ENCODE results near the gene NHSL2. TPM values are rescaled to one million over a fixed set of nuclear protein-coding genes. Genes with fewer than 3 reads are reported as not detected.

NHSL2 gene
- total and polyA plus RNA-seq, 2 experiments from 2014 or later = 4.7 to 9.5 TPM

DNA sequence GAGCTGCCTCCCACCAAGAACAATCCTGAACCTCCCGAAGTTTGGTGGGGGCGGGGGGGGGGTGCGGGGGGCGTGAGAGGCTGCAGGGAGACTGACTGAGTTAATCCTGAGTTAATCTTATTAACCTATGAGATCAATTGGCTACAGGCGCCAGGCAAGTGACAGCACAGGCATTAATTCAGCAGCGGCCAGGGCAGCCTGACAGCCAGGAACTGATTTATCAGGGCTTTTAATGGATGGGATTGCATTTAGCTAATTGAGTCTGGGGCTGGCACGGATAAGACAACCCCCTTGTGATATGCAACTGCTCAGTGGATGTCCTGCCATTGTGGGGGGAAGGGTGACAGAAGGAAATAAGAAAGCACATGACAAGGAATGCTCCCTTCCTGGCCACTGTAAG is 204.7 kb downstream of the NHSL2 start (continued):
- TF ChIP-seq CREB1 (CRISPR knock-in tag; IDR thresholded peaks at IDR 0.05; ENCODE audit: low read depth) = no peak
- TF ChIP-seq, protein P1, sequence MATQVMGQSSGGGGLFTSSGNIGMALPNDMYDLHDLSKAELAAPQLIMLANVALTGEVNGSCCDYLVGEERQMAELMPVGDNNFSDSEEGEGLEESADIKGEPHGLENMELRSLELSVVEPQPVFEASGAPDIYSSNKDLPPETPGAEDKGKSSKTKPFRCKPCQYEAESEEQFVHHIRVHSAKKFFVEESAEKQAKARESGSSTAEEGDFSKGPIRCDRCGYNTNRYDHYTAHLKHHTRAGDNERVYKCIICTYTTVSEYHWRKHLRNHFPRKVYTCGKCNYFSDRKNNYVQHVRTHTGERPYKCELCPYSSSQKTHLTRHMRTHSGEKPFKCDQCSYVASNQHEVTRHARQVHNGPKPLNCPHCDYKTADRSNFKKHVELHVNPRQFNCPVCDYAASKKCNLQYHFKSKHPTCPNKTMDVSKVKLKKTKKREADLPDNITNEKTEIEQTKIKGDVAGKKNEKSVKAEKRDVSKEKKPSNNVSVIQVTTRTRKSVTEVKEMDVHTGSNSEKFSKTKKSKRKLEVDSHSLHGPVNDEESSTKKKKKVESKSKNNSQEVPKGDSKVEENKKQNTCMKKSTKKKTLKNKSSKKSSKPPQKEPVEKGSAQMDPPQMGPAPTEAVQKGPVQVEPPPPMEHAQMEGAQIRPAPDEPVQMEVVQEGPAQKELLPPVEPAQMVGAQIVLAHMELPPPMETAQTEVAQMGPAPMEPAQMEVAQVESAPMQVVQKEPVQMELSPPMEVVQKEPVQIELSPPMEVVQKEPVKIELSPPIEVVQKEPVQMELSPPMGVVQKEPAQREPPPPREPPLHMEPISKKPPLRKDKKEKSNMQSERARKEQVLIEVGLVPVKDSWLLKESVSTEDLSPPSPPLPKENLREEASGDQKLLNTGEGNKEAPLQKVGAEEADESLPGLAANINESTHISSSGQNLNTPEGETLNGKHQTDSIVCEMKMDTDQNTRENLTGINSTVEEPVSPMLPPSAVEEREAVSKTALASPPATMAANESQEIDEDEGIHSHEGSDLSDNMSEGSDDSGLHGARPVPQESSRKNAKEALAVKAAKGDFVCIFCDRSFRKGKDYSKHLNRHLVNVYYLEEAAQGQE (IDR thresholded peaks at IDR 0.05; ENCODE audit: unreplicated experiment) = no peak

DNA sequence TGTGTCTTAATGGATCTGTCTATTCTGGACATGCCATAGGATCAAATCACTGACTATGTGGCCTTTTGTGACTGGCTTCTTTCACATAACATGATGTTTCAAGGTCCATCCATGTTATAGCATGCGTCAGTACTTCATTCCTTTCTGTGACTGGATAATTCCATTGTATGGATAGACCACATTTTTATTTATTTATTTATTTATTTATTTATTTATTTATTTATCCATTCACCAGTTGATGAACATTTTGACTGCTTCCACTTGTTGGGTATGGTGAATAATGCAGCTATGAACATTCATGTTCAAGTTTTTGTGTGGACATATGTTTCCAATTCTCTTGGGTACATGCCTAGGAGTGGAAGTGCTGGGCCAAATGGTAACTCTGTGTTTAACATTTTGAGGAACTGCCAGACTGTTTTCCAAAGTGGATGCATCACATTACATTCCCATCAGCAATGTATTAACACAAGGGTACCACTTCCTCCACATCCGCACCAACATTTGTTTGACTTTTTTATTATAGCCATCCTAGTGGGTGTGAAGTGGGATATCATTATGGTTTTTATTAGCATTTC is 207.1 kb downstream of the NHSL2 start:
- Histone ChIP-seq H3K9me2 (ENCODE audit: insufficient read depth) (no peaks in the 10 kb centered on the region), H3K36me3 (ENCODE audit: insufficient read depth) (no peaks in the 10 kb centered on the region), H4K20me1 (replicated peaks; ENCODE audit: insufficient read depth) (no peaks in the 10 kb centered on the region), H3K79me2 (replicated peaks; ENCODE audit: insufficient read depth) (no peaks in the 10 kb centered on the region), H3K4me2 (no peak overlapping the region), H3K4me3 (no peak overlapping the region), H3K4me1 (ENCODE audit: insufficient read depth) (no peaks in the 10 kb centered on the region), H3K27me3 (ENCODE audit: insufficient read depth) (no peaks in the 10 kb centered on the region), H3K27ac (ENCODE audit: low read depth) (no peak overlapping the region), H2AFZ (no peak overlapping the region), H3F3A (replicated peaks; ENCODE audit: low read depth) (no peaks in the 10 kb centered on the region)
- Mint-ChIP-seq H3K4me1 (peaks cover 24% of the 10 kb centered on the region), H3K36me3 (ENCODE audit: low read depth) (no peaks in the 10 kb centered on the region), H3K27ac (no peak overlapping the region), H3K27me3 (ENCODE audit: insufficient read depth, low read depth, poor library complexity) (peaks cover 2% of the 10 kb centered on the region), H3K4me3 (no peak overlapping the region), H3K9me3 (no peaks in the 10 kb centered on the region; the same call in 2 of the 3 replicates)
- DNase-seq (ENCODE audit: low spot score) = no peak
- no peak for ATAC-seq
- TF ChIP-seq JUNB (IDR thresholded peaks at IDR 0.05; ENCODE audit: unreplicated experiment) = no peak

DNA sequence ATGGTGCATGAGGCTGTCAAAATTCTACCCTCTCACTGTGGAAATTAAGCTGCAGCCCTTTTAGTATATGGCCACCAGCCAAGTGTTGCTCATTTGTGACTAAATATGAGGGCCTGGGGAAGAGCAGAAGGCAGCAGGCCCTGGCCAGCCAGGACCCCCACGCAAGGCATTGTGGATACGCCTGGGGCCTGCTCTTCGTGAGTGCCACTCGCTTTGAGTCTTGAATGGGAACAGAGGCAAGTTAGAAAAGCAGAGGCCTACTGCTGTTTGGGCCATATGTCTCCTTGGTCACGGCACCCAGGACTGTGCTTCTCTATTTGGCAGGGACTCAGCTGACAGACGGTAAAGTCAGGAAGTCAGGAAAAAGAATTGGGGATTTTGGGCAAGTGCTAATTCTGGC is 210.2 kb downstream of the NHSL2 start:
- Histone ChIP-seq H4K20me1 (replicated peaks; ENCODE audit: insufficient read depth) (no peaks in the 10 kb centered on the region), H3K27ac (ENCODE audit: low read depth) (no peak overlapping the region), H3K36me3 (ENCODE audit: insufficient read depth) (no peaks in the 10 kb centered on the region), H3K4me2 (no peak overlapping the region), H3F3A (replicated peaks; ENCODE audit: low read depth) (no peaks in the 10 kb centered on the region), H3K9me2 (ENCODE audit: insufficient read depth) (no peaks in the 10 kb centered on the region), H3K4me1 (ENCODE audit: insufficient read depth) (no peaks in the 10 kb centered on the region; the same call in none of the 2 replicates), H2AFZ (no peak overlapping the region), H3K27me3 (ENCODE audit: insufficient read depth) (no peaks in the 10 kb centered on the region), H3K4me3 (no peak overlapping the region), H3K79me2 (replicated peaks; ENCODE audit: insufficient read depth) (no peaks in the 10 kb centered on the region)
- Mint-ChIP-seq H3K36me3 (ENCODE audit: low read depth) (peaks cover 4% of the 10 kb centered on the region; the same call in 1 of the 3 replicates), H3K27ac (no peak overlapping the region), H3K9me3 (no peaks in the 10 kb centered on the region; the same call in 2 of the 3 replicates), H3K4me1 (peaks cover 33% of the 10 kb centered on the region), H3K27me3 (ENCODE audit: insufficient read depth, low read depth, poor library complexity) (peaks cover 2% of the 10 kb centered on the region), H3K4me3 (no peak overlapping the region)
- no peak for DNase-seq (ENCODE audit: low spot score)
- ATAC-seq = no peak
- TF ChIP-seq NANOG (IDR thresholded peaks at IDR 0.05; ENCODE audit: borderline replicate concordance) (no peak), CTCF (conservative IDR thresholded peaks at IDR 0.05; ENCODE audit: low read depth in 2 of 2) (no peak), EZH2 (IDR thresholded peaks at IDR 0.05; ENCODE audit: low read depth, unreplicated experiment) (no peak), ZNF114 (CRISPR knock-in tag; IDR thresholded peaks at IDR 0.05) (no peak), POLR2AphosphoS5 (IDR thresholded peaks at IDR 0.05; ENCODE audit: low read depth) (no peak), ZNF331 (CRISPR knock-in tag; IDR thresholded peaks at IDR 0.05; ENCODE audit: low read depth) (no peak), JUNB (IDR thresholded peaks at IDR 0.05; ENCODE audit: unreplicated experiment) (no peak), EZH2phosphoT487 (IDR thresholded peaks at IDR 0.05; ENCODE audit: unreplicated experiment) (no peak), STAT1 (IDR thresholded peaks at IDR 0.05; ENCODE audit: unreplicated experiment) (no peak)
- TF ChIP-seq, protein P1 (IDR thresholded peaks at IDR 0.05; ENCODE audit: unreplicated experiment) = no peak
- TF ChIP-seq, protein P2, sequence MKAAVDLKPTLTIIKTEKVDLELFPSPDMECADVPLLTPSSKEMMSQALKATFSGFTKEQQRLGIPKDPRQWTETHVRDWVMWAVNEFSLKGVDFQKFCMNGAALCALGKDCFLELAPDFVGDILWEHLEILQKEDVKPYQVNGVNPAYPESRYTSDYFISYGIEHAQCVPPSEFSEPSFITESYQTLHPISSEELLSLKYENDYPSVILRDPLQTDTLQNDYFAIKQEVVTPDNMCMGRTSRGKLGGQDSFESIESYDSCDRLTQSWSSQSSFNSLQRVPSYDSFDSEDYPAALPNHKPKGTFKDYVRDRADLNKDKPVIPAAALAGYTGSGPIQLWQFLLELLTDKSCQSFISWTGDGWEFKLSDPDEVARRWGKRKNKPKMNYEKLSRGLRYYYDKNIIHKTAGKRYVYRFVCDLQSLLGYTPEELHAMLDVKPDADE (IDR thresholded peaks at IDR 0.05) = no peak

Data from GM23338 (cell line).